Activated naive CD4-positive, alpha-beta T cell (primary cell): Measurements from ENCODE around the gene FBXO8.
"Not testable (repeated sequence)": the region's sequence is repeated elsewhere in the genome, so short reads cannot be mapped to it uniquely, and the experiment has no call there.

Source experiments
- DNase-seq, 4 experiments: peaks; one replicate each; lab custom pipeline; 2025; lab: John Stamatoyannopoulos, UW

The FBXO8 gene

GRCh38 chr4:174283507-174284471 lies at the start of gene FBXO8, which contains the start of gene CEP44:
Gene FBXO8, minus strand, starts transcription at chr4:174283667. Its CDS starts 20,575 bp downstream, at chr4:174263092.
Gene CEP44, plus strand, starts transcription at chr4:174283911. Its CDS starts 15,211 bp downstream, at chr4:174299122.
- DNase-seq: peak; percentile 21 to 53 (median 40)

GRCh38 chr4:174332741-174333493 lies 49.5 kb upstream of the FBXO8 start:
- DNase-seq: no peak

DNA sequence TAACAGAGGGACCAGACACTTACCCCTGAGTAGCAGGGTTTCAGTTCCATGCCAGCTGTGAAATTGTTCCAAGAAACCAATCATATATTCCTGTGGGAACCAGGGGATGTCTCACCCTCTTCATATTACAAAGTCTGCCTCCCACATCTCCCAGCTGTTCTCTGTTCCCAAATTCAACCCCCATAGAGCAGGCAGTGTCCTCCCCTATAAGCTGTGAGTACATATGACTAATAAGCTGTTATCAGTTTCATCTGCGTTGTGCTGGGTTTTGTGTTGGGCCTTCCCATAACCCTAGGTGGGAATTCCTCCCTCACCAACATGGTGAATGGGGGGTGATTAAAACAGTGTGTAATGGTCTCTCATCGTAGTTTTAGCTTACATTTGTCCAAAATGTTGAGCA lies 41.3 kb upstream of the FBXO8 start:
- DNase-seq: no peak

DNA sequence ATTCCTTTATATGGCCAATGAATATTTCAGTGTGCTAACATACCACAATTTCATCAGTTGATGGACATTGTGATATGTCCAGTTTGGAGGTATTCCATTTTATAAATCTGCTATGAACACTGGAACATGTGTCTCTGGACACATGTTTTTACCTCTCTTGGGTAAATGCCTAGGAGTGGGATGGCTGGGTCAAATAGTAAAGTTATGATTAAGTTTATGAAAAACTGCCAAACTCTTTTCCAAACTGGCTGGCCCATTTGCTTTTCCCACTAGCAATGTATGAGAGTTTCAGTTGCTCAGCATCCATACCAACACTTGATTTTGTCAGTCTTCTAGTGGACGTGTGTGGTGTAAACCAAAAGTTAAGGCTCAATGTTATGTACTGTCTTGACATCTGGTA lies 40.8 kb upstream of the FBXO8 start:
- no peak for DNase-seq

DNA sequence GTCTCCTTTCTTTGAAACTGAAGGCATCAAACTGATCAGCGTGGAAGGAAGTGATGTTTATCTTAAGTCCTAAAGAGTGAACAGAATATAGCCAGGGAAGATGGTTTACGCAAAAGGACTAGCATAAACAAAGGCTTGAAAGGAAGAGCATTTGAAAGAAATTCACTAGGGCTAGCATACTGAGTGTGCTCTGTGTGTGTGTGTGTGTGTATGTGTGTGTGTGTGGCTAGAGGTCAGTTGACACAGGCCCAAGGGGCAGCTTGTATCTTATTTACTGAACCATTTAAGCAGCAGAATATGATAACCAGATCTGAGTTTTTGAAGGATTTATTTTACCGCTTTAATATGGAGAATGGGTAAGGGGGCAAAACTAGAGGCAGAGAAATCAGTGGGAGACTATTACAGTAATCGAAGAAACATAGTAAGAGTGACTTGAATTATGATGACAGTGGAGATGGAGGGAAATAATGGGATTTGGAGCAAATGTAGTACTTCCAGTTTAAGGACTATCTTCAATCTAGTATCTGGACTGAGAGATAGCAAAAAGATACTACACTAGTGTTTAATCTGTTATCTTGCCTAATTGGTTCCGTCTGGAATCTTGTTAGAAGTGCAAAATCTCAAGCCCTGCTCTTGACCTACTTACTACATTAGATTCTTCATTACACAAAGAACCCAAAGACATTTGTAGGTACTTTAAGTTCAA lies 37.2 kb upstream of the FBXO8 start:
- no peak for DNase-seq

DNA sequence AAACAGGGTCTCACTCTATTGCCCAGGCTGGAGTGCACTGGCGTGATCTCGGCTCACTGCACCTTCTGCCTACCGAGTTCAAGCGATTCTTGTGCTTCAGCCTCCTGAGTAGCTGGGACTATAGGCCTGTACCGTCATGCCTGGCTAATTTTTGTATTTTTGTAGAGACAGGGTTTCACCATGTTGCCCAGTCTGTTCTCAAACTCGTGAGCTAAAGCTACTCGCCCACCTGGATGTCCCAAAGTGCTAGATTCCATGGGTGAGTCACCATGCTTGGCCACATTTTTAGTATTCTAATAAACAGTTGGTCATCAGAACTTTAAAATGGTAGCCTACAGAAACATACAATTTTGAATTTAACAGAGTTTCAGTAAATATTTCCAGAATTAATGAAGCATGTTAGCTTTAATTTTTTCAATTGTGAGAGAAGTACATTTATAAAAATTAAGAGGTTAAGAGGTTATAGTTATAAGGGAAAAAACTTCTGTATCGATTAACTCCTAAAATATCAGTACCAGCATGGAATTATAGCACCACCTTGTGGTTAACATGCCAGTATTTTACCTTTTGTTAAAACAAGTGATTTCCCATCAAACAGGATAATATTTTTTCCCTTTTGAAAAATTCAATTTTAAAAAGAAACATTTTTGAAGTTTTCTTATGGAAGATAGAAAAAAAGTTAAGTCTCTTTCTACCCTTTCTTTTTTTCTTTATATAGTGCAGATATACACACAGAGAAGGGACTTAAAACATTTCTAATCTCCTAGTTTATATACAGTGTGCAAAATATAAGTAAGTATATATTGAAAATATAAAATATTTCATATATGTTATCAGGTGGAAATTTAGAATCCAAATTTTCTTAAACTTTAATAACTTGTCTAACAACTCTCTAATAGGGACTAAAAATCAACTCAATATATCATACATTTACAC lies 35.6 kb upstream of the FBXO8 start:
- DNase-seq: no peak

DNA sequence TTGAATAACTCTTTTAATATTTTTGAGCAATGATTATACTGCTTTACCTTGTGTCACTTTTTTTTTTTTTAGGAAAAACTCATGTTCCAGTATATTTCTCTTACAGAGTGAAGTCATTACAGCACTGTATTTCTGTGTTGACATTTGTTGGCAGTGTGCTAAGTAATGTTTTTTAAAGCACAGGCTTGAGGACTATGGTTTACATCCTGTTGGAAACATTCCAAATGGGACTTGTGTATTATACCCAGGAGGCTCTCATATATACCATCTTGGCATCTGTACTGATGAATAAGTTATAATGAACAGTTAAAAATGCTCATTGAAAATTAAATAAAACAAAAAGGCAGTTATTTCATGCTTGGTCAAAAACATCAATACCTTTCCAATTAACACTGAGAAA lies 34.1 kb upstream of the FBXO8 start:
- DNase-seq: no peak

DNA sequence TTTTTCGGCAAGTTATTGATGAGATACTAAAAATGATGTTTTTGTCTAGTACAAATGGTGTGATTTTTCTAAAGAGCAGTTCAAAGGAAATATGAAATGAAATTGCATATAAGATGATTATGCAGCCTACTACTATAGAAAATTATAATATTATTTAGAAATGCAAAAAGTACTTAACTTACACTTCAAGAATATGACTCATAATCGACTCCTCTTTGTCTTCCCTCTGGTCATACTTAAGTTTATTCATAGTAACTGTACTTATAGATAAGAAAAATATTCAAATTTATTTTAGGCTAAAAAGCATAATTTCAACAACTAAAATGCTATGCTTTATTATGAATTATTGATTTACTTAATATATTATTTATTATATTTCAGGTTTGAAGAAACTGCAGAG lies 33.5 kb upstream of the FBXO8 start:
- DNase-seq: no peak

DNA sequence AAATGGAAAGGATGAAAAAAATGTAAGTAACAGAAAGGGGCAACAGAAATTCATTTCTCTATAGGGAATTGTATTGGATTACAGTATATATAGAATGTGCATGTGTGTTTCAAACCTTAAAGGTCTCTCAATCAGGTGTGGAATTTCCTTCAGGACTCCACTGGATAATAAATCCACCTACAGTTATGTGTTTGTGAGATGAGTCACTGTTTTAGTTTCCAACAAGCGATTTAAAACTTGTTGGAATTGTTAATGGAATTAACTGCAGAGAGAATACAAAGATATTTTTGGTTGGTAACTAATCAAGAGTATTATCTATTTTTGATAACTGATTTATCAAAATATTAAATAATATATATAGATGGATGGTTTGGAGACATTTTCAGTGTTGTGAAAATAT lies 33.1 kb upstream of the FBXO8 start:
- no peak for DNase-seq

- no peak for DNase-seq
Observed at GRCh38 chr4:174314770-174315169, 31.3 kb upstream of the FBXO8 start.

GRCh38 chr4:174314274-174314673 lies 30.8 kb upstream of the FBXO8 start:
- no peak for DNase-seq

- no peak for DNase-seq
Observed at GRCh38 chr4:174312993-174313392, 29.5 kb upstream of the FBXO8 start.

- DNase-seq: no peak
Observed at GRCh38 chr4:174307694-174308093, 24.2 kb upstream of the FBXO8 start.

DNA sequence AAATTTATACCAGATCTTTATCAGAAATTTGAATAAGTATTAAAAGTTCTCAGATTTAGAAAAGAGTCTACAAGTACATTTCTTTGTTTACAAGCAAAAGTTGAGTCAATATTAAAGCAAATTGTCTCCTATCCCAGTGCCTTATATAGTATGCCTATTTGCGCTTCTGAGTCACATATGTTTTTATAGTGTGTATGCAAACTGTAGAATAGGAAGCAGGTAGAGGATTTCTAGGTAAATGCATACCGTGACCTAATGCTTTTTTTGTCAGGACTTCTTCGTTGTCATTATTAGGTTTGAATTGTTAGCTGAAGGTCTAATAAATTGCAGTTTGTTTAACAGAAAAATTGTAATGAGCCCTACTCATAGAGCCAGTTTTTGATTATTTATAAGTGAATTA lies 22.5 kb upstream of the FBXO8 start:
- DNase-seq: no peak

- no peak for DNase-seq
Observed at GRCh38 chr4:174304664-174305063, 21.2 kb upstream of the FBXO8 start.

DNA sequence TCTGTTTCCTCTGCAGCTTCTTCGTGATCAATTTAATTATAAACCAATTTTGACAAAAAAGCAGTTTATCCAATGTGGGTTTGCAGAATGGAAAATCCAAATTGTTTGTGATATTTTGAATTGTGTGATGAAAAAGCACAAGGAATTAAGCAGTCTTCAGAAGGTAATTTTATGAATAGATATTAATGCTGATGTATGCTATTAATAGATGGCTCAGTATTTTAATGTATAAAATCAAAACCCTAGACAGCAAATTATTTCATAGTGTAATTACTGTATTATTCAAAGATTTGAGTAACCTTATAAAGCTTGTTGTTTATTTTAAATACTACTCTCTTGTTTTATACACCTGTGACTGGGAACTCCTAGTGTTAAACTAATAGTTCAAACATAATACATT lies 20.2 kb upstream of the FBXO8 start:
- no peak for DNase-seq

DNA sequence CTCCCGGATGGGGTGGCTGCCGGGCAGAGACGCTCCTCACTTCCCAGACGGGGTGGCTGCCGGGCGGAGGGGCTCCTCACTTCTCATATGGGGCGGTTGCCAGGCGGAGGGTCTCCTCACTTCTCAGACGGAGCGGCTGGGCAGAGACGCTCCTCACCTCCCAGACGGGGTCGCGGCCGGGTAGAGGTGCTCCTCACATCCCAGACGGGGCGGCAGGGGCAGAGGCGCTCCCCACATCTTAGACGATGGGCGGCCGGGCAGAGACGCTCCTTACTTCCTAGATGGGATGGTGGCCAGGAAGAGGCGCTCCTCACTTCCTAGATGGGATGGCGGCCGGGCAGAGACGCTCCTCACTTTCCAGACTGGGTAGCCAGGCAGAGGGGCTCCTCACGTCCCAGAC lies 11.7 kb upstream of the FBXO8 start:
- DNase-seq: not testable (repeated sequence)

- not testable (repeated sequence) for DNase-seq
Observed at GRCh38 chr4:174294641-174295040, 11.2 kb upstream of the FBXO8 start.

DNA sequence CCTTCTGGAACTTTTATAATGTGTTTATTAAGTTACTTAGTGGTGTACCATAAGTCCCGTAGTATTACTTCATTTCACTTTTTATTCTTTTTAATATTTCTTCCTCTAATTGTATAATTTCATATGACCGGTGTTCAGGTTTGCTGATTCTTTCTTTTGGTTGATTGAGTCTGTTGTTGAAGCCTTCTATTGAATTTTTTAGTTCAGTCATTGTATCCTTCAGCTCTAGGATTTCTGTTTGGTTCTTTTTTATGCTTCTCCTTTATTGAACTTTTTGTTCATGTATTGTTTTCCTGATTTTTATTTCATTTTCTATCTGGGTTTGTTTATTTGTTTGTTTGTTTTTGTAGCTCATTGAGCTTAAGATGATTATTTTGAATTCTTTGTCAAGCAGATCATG lies 9.0 kb upstream of the FBXO8 start:
- no peak for DNase-seq

DNA sequence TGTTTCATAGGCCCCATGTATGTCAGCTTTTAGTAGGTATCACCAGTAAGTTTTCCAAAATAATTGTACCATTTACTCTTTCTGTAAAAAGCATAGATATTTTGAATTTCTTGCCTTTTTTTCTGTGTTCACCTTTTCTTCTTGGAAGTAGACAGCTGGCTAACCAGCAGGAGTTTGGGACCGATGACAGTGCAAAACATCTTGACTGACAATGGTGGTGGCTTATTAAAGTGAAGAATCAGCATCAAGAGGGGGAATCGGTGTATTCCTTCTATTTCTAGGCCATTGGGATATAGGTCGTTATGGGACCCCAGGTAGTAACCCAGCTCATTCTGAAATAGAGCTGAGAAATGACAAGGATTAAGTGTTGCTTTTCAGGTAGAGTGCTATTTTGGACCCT lies 3.4 kb upstream of the FBXO8 start:
- DNase-seq: no peak

DNA sequence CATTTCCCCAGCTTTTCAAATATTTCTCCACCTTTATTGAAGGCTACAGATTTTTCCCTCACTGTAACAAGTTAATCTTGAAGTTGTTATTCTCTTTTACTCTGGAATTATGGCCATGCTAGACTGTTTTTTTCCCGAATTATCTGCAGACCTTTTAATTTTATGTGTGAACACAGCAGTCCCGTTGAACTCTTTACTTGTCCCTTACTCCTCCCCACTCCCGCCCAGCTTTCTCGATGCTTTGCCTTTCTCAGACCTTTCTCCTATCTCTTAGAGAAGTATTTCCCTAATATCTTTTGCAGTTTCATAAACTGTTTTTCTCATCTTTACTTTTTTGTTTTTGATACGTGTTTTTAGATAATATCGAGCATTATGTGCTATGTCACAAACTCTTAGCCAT lies 1.0 kb upstream of the FBXO8 start:
- DNase-seq: no peak
